ENCODE results near the gene NKX3-2.

The NKX3-2 gene

GRCh38 chr4:13530823-13531624, 13.3 kb downstream of the NKX3-2 start:
- no peak for DNase-seq

- DNase-seq = no peak
These were observed 15.0 kb downstream of the NKX3-2 start for GRCh38 chr4:13529128-13529919.

GRCh38 chr4:13528821-13529127, 15.5 kb downstream of the NKX3-2 start:
- no peak for DNase-seq

- DNase-seq = no peak
These were observed 16.1 kb downstream of the NKX3-2 start for GRCh38 chr4:13527981-13528820.

GRCh38 chr4:13527192-13527980, 16.9 kb downstream of the NKX3-2 start:
- no peak for DNase-seq

- DNase-seq = no peak
These were observed 17.6 kb downstream of the NKX3-2 start for GRCh38 chr4:13526658-13527057.

- DNase-seq = no peak
These were observed 18.6 kb downstream of the NKX3-2 start for GRCh38 chr4:13525606-13526281.

GRCh38 chr4:13524504-13525243, 19.6 kb downstream of the NKX3-2 start:
- DNase-seq = peak; percentile 23

GRCh38 chr4:13523591-13524503, 20.5 kb downstream of the NKX3-2 start:
- no peak for DNase-seq

GRCh38 chr4:13523105-13523477, 21.2 kb downstream of the NKX3-2 start:
- no peak for DNase-seq

- DNase-seq = no peak
These were observed 21.8 kb downstream of the NKX3-2 start for GRCh38 chr4:13522282-13523104.

GRCh38 chr4:13521047-13521446, 23.3 kb downstream of the NKX3-2 start:
- DNase-seq = no peak

- no peak for DNase-seq
These were observed 27.9 kb downstream of the NKX3-2 start for GRCh38 chr4:13516315-13516860.

GRCh38 chr4:13515268-13515667, 29.0 kb downstream of the NKX3-2 start:
- no peak for DNase-seq

GRCh38 chr4:13514722-13515121, 29.6 kb downstream of the NKX3-2 start:
- no peak for DNase-seq

- no peak for DNase-seq
These were observed 33.2 kb downstream of the NKX3-2 start for GRCh38 chr4:13511101-13511500.

- DNase-seq = no peak
These were observed 34.9 kb downstream of the NKX3-2 start for GRCh38 chr4:13509442-13509841.

- no peak for DNase-seq
These were observed 39.9 kb downstream of the NKX3-2 start for GRCh38 chr4:13504374-13504773.

- no peak for DNase-seq
These were observed 45.8 kb downstream of the NKX3-2 start for GRCh38 chr4:13498469-13498868.

Data from fibroblast of skin of back (primary cell).